ENCODE measurements around the gene BICC1. TPM values are rescaled to one million over a fixed set of nuclear protein-coding genes. Genes with fewer than 3 reads are reported as not detected.

BICC1 gene
- total and polyA plus RNA-seq, 12 donors = 4.5 to 25.9 (median 9.8) TPM

- no peak for DNase-seq
- WGBS, 4 donors = 78 to 95% (median 87%) methylated on average over 2 of the region's 2 CpGs
- TF ChIP-seq POLR2A (IDR thresholded peaks at IDR 0.05) = no peak
- TF ChIP-seq CTCF (IDR thresholded peaks at IDR 0.05) = no peak
- intact Hi-C loops (cut with DNase I) = no loop called here
- no peaks in the 10 kb centered on the region for H3K9me3 ChIP-seq (replicated peaks in 1 of 3)
- H3K4me3 ChIP-seq = no peak overlapping the region
- no peaks in the 10 kb centered on the region for H3K36me3 ChIP-seq (replicated peaks in 1 of 2)
- no peaks in the 10 kb centered on the region for H3K4me1 ChIP-seq (replicated peaks in 1 of 2)
- H3K27me3 ChIP-seq = no peaks in the 10 kb centered on the region
- no peak overlapping the region for H3K27ac ChIP-seq
Measured at GRCh38 chr10:58477902-58478301, 34.8 kb upstream of the BICC1 start.

- H3K4me1 ChIP-seq (replicated peaks in 1 of 2) = no peaks in the 10 kb centered on the region
- no peak for DNase-seq
- no peaks in the 10 kb centered on the region for H3K27me3 ChIP-seq
- no peaks in the 10 kb centered on the region for H3K36me3 ChIP-seq (replicated peaks in 1 of 2)
- WGBS, 4 donors = 75 to 88% (median 84%) methylated on average over 2 of the region's 2 CpGs
- H3K9me3 ChIP-seq (replicated peaks in 1 of 3) = no peaks in the 10 kb centered on the region
- H3K27ac ChIP-seq = no peak overlapping the region
- no peak overlapping the region for H3K4me3 ChIP-seq
- TF ChIP-seq POLR2A (IDR thresholded peaks at IDR 0.05) (no peak), CTCF (IDR thresholded peaks at IDR 0.05) (no peak)
- intact Hi-C loops (cut with DNase I) = no loop called here
Measured at GRCh38 chr10:58479045-58479444, 33.6 kb upstream of the BICC1 start.

GRCh38 chr10:58480321-58480720 lies 32.4 kb upstream of the BICC1 start:
- H3K27me3 ChIP-seq = no peaks in the 10 kb centered on the region

GRCh38 chr10:58481569-58482109 lies 31.0 kb upstream of the BICC1 start:
- no peaks in the 10 kb centered on the region for H3K27me3 ChIP-seq
- no peaks in the 10 kb centered on the region for H3K4me1 ChIP-seq (replicated peaks in 1 of 2)
- no peak overlapping the region for H3K4me3 ChIP-seq
- 48 to 65% (median 58%) methylated on average over 2 of the region's 2 CpGs for WGBS, 4 donors
- H3K36me3 ChIP-seq (replicated peaks in 1 of 2) = no peaks in the 10 kb centered on the region
- no peak for DNase-seq
- TF ChIP-seq CTCF (IDR thresholded peaks at IDR 0.05) (no peak), POLR2A (IDR thresholded peaks at IDR 0.05) (no peak)
- no peak overlapping the region for H3K27ac ChIP-seq
- H3K9me3 ChIP-seq (replicated peaks in 1 of 3) = no peaks in the 10 kb centered on the region
- intact Hi-C loops (cut with DNase I) = no loop called here

More at GRCh38 chr10:58480321-58480720, 32.4 kb upstream of the BICC1 start:
- no peaks in the 10 kb centered on the region for H3K36me3 ChIP-seq (replicated peaks in 1 of 2)
- H3K27ac ChIP-seq = no peak overlapping the region
- no peaks in the 10 kb centered on the region for H3K4me1 ChIP-seq (replicated peaks in 1 of 2)
- 63 to 83% (median 70%) methylated on average over 3 of the region's 3 CpGs for WGBS, 4 donors
- DNase-seq = no peak
- TF ChIP-seq CTCF (IDR thresholded peaks at IDR 0.05) = no peak
- TF ChIP-seq POLR2A (IDR thresholded peaks at IDR 0.05) = no peak
- no peak overlapping the region for H3K4me3 ChIP-seq
- intact Hi-C loops (cut with DNase I) = no loop called here
- H3K9me3 ChIP-seq (replicated peaks in 1 of 3) = no peaks in the 10 kb centered on the region
